Bone marrow (tissue), 2 donors: Measurements from ENCODE around the gene CUX1.
"Not testable (repeated sequence)": the region's sequence is repeated elsewhere in the genome, so short reads cannot be mapped to it uniquely, and the experiment has no call there.

ENCODE experiments used
- DNase-seq, 2 donors: peaks; one replicate each; lab custom pipeline; 2025; lab: John Stamatoyannopoulos, UW

The CUX1 gene

GRCh38 chr7:102288285-102288930, 471.0 kb downstream of the CUX1 start:
- DNase-seq: no peak

DNA sequence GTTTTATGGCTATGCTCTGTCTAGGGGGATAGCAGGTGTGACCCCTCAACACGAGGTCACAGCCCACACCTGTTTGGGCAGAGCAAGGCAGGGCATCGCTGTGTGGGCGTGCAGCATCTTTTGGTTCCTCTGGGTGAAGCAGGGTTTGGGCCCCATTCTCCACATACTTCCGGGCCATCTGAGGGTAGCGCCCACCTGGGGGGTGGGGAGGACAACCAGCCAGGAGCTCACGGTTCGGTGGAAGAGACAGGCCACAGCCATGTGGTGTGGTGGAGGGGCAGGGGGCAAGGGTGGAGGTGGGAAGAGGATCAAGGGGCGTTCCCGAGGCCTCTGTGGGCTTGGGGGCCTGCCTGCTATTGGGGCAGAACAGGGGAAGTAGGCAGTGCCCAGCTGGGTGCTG, 471.6 kb downstream of the CUX1 start:
- no peak for DNase-seq

GRCh38 chr7:102291056-102291915, 473.9 kb downstream of the CUX1 start:
- no peak for DNase-seq

- no peak for DNase-seq
These were observed 474.5 kb downstream of the CUX1 start for GRCh38 chr7:102291916-102292267.

GRCh38 chr7:102292813-102293798, 475.7 kb downstream of the CUX1 start:
- DNase-seq: no peak

- no peak for DNase-seq
These were observed 477.2 kb downstream of the CUX1 start for GRCh38 chr7:102294589-102294988.

GRCh38 chr7:102295346-102296178, 478.1 kb downstream of the CUX1 start:
- DNase-seq: no peak

DNA sequence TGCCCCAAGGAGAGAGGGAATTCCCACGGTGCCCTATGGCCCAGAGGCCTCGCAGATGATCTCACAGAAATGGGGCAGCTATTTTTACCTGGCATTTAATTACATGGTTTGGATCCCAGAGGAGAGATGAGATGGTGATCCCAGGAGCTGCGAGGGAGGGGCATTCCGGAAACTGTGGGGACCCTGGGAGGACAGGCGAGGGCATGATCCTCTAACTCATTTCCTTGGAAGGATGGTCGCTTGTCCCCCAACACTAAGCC, 478.7 kb downstream of the CUX1 start:
- DNase-seq: no peak

- DNase-seq: no peak
These were observed 479.1 kb downstream of the CUX1 start for GRCh38 chr7:102296514-102296913.

DNA sequence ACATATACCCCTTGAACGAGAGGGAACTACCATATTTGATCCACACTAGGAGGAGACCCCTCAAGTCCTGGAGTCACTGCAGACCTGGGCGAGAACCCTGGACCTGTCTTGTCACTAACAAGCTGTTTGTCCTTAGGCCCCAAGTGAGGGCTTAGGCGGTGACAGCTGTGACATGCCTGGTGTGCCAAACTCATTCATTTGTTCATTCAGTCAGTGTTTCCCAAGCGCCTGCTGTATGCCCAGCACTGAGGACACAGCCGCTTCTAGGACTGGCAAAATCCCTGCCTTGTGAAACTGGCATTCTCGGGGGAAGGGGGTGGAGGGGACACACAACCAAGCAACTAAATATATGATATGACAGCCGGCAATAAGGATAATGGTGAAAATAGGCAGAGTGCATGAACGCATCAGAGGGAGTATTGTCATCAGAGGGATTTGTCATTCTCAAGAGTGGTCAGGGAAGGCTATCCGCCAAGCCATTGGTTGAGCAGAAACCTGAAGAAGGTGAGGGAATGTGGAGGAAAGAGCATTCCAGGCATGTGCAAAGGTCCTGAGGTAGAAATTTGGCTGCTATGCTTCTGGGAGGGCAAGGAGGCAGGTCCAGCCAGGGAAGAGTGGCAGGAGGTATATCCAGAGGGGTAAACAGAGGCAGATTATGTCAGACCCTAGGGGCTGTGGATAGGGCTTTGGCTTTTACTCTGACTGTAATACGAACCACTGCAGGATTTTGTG, 480.2 kb downstream of the CUX1 start:
- no peak for DNase-seq

GRCh38 chr7:102300643-102301221, 483.3 kb downstream of the CUX1 start:
- DNase-seq: no peak

DNA sequence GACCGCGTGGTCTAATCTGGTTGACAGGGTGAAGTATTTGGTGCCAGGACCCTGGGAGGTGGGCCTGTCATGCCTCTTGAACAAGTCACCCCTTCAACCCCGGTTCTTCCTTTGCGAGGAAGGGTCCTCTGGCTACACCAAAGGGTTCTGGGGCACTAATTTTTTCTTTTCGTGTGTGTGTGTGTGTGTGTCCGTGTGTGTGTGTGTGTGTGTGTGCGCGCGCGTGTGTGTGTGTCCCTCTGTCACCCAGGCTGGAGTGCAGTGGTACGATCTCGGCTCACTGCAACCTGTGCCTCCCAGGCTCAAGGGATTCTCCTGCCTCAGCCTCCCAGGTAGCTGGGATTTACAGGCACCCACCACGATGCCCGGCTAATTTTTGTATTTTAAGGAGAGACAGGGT, 483.9 kb downstream of the CUX1 start:
- DNase-seq: not testable (repeated sequence)

GRCh38 chr7:102302025-102302424, 484.6 kb downstream of the CUX1 start:
- no peak for DNase-seq

DNA sequence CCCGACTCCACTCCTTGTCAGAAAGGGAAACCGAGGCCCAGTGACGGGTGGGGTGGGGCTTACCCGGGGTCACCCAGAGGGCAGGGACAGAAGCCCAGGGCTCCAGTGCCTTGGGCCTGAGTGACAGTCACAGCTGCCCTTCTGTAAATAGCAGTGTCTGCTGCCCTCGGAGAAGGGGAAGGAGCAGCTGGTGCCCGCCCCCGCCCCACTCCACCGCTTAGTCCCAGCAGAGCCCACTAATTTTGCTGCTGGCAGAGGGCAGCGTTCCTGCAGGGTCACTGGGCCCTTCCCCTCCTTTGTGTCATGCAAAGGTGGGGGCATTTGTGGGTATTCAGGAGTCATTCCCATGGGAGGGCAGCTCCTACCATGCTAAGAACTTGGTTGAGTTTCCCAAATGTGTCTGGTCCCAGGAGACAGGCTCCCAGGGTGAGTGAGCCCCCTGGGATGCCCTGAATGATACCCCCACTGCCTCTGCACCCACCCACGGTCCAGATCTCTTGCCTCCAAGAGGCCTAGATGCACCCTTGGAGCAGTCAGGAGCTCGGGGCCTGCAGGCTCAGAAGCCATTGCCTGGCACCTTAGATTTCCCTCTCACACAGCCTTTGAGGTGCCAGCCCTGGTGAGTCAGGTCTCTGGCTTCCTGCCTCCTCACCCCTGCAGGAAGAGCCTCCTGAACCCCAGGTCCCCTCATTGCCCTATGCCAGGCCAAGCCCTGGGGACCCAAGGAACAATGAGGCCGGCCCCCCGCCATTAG, 486.4 kb downstream of the CUX1 start:
- peak in 1 of 2 donors; percentile 2 for DNase-seq

DNA sequence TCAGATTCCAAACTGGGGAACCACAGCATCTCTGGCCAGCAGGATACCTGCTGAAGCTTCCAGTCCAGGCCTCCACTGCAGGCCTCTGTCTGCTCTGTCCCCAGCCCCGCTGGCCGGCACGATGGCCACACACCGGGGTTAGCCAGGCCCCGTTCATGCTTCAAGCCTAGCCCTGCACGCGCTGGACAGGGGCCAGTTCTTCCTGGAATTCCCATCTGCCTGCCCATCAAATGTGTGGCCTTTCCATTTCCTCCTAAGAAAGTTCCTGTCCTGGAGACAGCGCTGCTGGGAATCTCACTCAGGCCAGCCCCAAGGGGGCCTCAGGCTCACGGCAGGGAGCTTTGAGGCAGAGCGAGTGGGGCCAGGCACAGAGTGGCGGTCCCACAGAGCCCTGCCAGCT, 487.2 kb downstream of the CUX1 start:
- no peak for DNase-seq

DNA sequence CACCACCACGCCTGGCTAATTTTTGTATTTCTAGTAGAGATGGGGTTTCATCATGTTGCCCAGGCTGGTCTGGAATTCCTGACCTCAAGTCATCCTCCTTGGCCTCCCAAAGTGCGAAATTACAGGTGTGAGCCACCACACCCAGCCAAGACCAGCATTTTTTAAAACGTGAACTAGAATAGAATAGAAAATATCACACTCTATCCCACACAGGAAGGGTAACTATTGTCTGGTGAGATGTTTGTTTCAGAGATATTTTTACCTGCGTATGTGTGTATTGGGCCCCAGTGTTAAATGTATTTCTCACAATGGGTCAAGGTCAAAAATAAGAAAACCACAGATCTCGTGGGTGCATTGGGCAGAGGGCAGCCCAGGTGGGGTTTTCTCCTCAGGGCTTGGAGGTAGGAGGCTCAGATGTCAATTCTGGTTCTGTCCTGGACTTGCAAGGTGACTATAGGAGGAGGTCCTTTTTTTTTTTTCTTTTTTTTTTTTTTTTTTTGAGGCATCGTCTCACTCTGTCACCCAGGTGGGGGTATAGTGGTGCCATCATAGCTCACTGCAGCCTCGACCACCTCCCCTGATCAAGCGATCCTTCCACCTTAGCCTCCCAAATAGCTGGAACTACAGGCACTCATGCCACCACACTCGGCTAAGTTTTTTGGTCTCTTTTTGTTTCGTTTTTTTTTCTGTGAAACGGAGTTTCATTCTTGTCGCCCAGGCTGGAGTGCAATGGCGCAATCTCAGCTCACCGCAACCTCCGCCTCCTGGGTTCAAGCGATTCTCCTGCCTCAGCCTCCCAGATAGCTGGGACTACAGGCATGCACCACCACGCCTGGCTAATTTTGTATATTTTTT, 488.2 kb downstream of the CUX1 start:
- DNase-seq: no peak

- peak in 1 of 2 donors; percentile 28 for DNase-seq
These were observed 489.7 kb downstream of the CUX1 start for GRCh38 chr7:102306916-102307677.

GRCh38 chr7:102310414-102310815, 493.0 kb downstream of the CUX1 start:
- no peak for DNase-seq
